Measurements from ENCODE around the gene KIRREL3.
"Not testable (repeated sequence)": the region's sequence is repeated elsewhere in the genome, so short reads cannot be mapped to it uniquely, and the experiment has no call there.

DNA sequence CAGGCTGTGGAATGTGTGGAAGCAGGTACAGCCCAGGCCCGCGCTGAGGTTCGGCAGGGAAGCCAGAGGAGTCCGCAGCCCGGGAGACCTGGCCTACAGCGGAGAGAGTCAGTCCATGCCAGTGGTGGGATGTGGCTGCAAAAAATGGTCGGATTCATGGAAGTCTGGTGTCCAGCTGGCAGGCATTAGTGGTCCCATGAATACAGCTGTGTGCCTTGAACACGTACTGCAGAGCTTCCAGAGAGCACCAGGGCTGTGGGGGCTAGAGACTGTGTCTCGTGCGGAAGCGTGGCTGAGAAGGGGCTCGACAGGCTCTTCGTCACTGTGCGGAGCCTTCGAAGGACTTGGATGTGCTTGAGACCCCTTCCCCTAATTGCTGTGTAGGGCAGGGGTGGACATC is 604.3 kb downstream of the KIRREL3 start:
- not testable (repeated sequence) for TF ChIP-seq EZH2 (IDR thresholded peaks at IDR 0.05; ENCODE audit: insufficient read depth, poor library complexity, severe bottlenecking); EZH2phosphoT487 (IDR thresholded peaks at IDR 0.05; ENCODE audit: insufficient read depth, low read depth)
